Measurements from ENCODE around the gene DIS3L2.

DNA sequence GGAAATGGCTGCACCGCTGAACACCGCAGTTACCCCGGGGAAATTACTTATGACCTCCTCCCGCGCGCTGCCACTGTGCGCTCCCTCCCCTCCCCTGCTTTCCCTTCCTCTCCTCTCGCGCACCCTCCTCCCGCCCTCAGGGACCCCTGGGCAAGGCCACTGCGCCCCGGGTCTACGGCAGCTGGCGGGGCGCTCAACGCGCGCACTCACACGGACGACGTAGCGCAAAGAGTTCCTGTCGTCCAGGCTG lies 424.9 kb downstream of the DIS3L2 start:
- TF ChIP-seq, protein P1, sequence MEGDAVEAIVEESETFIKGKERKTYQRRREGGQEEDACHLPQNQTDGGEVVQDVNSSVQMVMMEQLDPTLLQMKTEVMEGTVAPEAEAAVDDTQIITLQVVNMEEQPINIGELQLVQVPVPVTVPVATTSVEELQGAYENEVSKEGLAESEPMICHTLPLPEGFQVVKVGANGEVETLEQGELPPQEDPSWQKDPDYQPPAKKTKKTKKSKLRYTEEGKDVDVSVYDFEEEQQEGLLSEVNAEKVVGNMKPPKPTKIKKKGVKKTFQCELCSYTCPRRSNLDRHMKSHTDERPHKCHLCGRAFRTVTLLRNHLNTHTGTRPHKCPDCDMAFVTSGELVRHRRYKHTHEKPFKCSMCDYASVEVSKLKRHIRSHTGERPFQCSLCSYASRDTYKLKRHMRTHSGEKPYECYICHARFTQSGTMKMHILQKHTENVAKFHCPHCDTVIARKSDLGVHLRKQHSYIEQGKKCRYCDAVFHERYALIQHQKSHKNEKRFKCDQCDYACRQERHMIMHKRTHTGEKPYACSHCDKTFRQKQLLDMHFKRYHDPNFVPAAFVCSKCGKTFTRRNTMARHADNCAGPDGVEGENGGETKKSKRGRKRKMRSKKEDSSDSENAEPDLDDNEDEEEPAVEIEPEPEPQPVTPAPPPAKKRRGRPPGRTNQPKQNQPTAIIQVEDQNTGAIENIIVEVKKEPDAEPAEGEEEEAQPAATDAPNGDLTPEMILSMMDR (conservative IDR thresholded peaks at IDR 0.05; ENCODE audit: low read length), result no peak
- no peak for TF ChIP-seq EZH2phosphoT487 (IDR thresholded peaks at IDR 0.05; ENCODE audit: borderline replicate concordance, low read depth, low read length)

Data from OCI-LY7 (cell line).